Measurements from ENCODE around the gene DOCK7.

DOCK7 gene

GRCh38 chr1:62405247-62405646 is 282.9 kb downstream of the DOCK7 start:
- no peak for DNase-seq
